Endothelial cell of umbilical vein (primary cell): Measurements from ENCODE around the gene PCP2. TPM values are rescaled to one million over a fixed set of nuclear protein-coding genes. Genes with fewer than 3 reads are reported as not detected.

Experiments used
- BruUV-seq: library from RNA; stranded (reverse); fragments of 400-500 nt; replicated peaks from 2 replicates; lab custom pipeline; 2021; lab: Mats Ljungman, UMichigan
- CTCF ChIA-PET: fragments of 300-600, 350-600 bp; sonication (Branson Sonifier 250); formaldehyde crosslinking; loops from one replicate; lab custom pipeline; 2021; ENCODE audit warnings: antibody characterized with exemption, inconsistent platforms; lab: Charles Lee
- POLR2A ChIA-PET: fragments of 300-600, 350-600 bp; sonication (Branson Sonifier 250); formaldehyde crosslinking; loops from one replicate; lab custom pipeline; 2021; ENCODE audit warnings: antibody characterized with exemption, inconsistent platforms; lab: Charles Lee
- DNase-seq: peaks from one replicate; pipeline ENCODE4 v3.0.0-alpha.2; 2011; ENCODE audit warnings: low read depth, low spot score
- FAIRE-seq: peaks from 2 replicates; lab custom pipeline; 2011; peaks lifted over from hg19 to GRCh38; lab: Jason Lieb, UNC
- H2AFZ ChIP-seq: 2 replicates; pipeline ENCODE4 v1.6.0; 2012; ENCODE audit warnings: low read depth, low read length, control low read depth, inconsistent platforms
- H3K27ac ChIP-seq: 2 replicates; pipeline ENCODE4 v1.5.1; 2011; ENCODE audit warnings: low read depth, mild to moderate bottlenecking, control low read depth, low read length, moderate library complexity; ENCODE audit not compliant: insufficient read depth
- H3K27me3 ChIP-seq, 2 experiments: 2 replicates each; pipeline versions ENCODE4 v1.6.0 to v1.6.1; 2011; ENCODE audit warnings: low read length in 2 of 2, mixed read lengths in 1 of 2; ENCODE audit not compliant: control insufficient read depth in 2 of 2, insufficient read depth in 2 of 2
- H3K36me3 ChIP-seq, 2 experiments: 2 replicates in 1 of 2; 3 replicates in 1 of 2; pipeline ENCODE4 v1.5.1; 2011; ENCODE audit warnings: low read length in 2 of 2, mild to moderate bottlenecking in 1 of 2, moderate library complexity in 1 of 2; ENCODE audit not compliant: control insufficient read depth in 2 of 2, insufficient read depth in 2 of 2; ENCODE audit errors: extremely low read depth in 1 of 2
- H3K4me1 ChIP-seq: 3 replicates; pipeline ENCODE4 v1.5.1; 2011; ENCODE audit warnings: mild to moderate bottlenecking, low read length; ENCODE audit not compliant: control insufficient read depth, insufficient read depth; ENCODE audit errors: extremely low read depth
- H3K4me2 ChIP-seq: 2 replicates; pipeline ENCODE4 v1.6.1; 2011; ENCODE audit warnings: low read length, control low read depth, mixed read lengths; ENCODE audit not compliant: insufficient read depth
- H3K4me3 ChIP-seq, 3 experiments: fragments of 200-600 bp in 1 of 3; sonication (generic), shearing (Covaris generic) in 1 of 3; replicated peaks in 1 of 3; 2 replicates each; pipeline ENCODE4 v1.5.1; 2011 to 2016; ENCODE audit warnings: control low read depth in 3 of 3, low read length in 3 of 3, mild to moderate bottlenecking in 2 of 3, inconsistent platforms in 1 of 3, low read depth in 1 of 3, moderate library complexity in 1 of 3; ENCODE audit not compliant: insufficient read depth in 1 of 3
- H3K79me2 ChIP-seq: 2 replicates; pipeline ENCODE4 v1.6.0; 2012; ENCODE audit warnings: low read length, inconsistent platforms; ENCODE audit not compliant: control insufficient read depth, insufficient read depth
- H3K9ac ChIP-seq: replicated peaks from 2 replicates; pipeline ENCODE3; 2011; ENCODE audit warnings: low read length, control low read depth; ENCODE audit not compliant: insufficient read depth; ENCODE audit errors: extremely low read depth
- H3K9me1 ChIP-seq: replicated peaks from 3 replicates; pipeline ENCODE4 v1.6.0; 2011; ENCODE audit warnings: mild to moderate bottlenecking, low read length; ENCODE audit not compliant: control insufficient read depth, insufficient read depth; ENCODE audit errors: extremely low read depth
- H3K9me3 ChIP-seq: replicated peaks from 2 replicates; pipeline ENCODE4 v1.5.1; 2012; ENCODE audit warnings: low read length, inconsistent platforms; ENCODE audit not compliant: control insufficient read depth, insufficient read depth
- H4K20me1 ChIP-seq: replicated peaks from 2 replicates; pipeline ENCODE3; 2011; ENCODE audit warnings: mild to moderate bottlenecking, low read length; ENCODE audit not compliant: control insufficient read depth, insufficient read depth; ENCODE audit errors: extremely low read depth
- EZH2 ChIP-seq: IDR thresholded peaks from 2 replicates; pipeline ENCODE4 v1.6.1; 2012; ENCODE audit warnings: borderline replicate concordance, low read depth, mild to moderate bottlenecking, moderate library complexity, low read length, inconsistent platforms; ENCODE audit not compliant: severe bottlenecking
- FOS ChIP-seq: IDR thresholded peaks from 2 replicates; pipeline ENCODE4 v1.6.1; 2011; ENCODE audit warnings: mild to moderate bottlenecking, low read length, moderate library complexity, borderline replicate concordance; ENCODE audit not compliant: insufficient read depth
- GATA2 ChIP-seq: IDR thresholded peaks from 2 replicates; pipeline ENCODE4 v1.7.0; 2011; ENCODE audit warnings: low read depth, mild to moderate bottlenecking, moderate library complexity, mixed read lengths, low read length; ENCODE audit not compliant: insufficient read length, insufficient read depth
- JUN ChIP-seq: IDR thresholded peaks from 2 replicates; pipeline ENCODE4 v1.6.1; 2011; ENCODE audit warnings: borderline replicate concordance, low read depth; ENCODE audit not compliant: insufficient read length, insufficient read depth
- MAX ChIP-seq: IDR thresholded peaks from 2 replicates; pipeline ENCODE4 v1.6.1; 2011; ENCODE audit not compliant: insufficient read depth, insufficient read length
- MYC ChIP-seq: IDR thresholded peaks from one replicate; pipeline ENCODE4 v1.6.1; 2011; ENCODE audit warnings: mild to moderate bottlenecking, low read depth, low read length
- POLR2A ChIP-seq: IDR thresholded peaks from 2 replicates; pipeline ENCODE4 v1.6.1; 2012; ENCODE audit warnings: low read depth, mild to moderate bottlenecking, control low read depth, low read length
- POLR2AphosphoS5 ChIP-seq: IDR thresholded peaks from 2 replicates; pipeline ENCODE4 v1.6.1; 2012; ENCODE audit warnings: low read depth, mild to moderate bottlenecking, control low read depth, low read length, moderate library complexity; ENCODE audit not compliant: insufficient read depth
- dilution Hi-C: fragments of 300-500 bp; cut with MboI; formaldehyde crosslinking; loops from one replicate; pipeline ENCODE4 v1.15.0; 2019; ENCODE audit warnings: low sequenced_read_pairs; ENCODE audit not compliant: extremely low pct_ligation_motif_present
- intact Hi-C: fragments of 100-400 bp; cut with micrococcal nuclease; formaldehyde crosslinking; loops from one replicate; pipeline ENCODE4 v1.10.0; 2022
- polyA plus RNA-seq, 4 experiments: library from polyadenylated mRNA; depleted of rRNA in 3 of 4; stranded (reverse) in 3 of 4; unstranded in 1 of 4; fragments of >200 nt; gene quantifications; 2 replicates each; pipeline versions ENCODE4 v1.2.1 to v1.2.3, GENCODE V29; 2011 to 2012; ENCODE audit warnings: missing spikeins in 1 of 4
- total RNA-seq: library from RNA; stranded (reverse); gene quantifications from 2 replicates; pipeline ENCODE4 v1.2.3, GENCODE V29; 2021
- TF ChIP-seq, protein P1 (sequence below), 2 donors: IDR thresholded peaks; 1 replicate in 1 of 2; 2 replicates in 1 of 2; pipeline ENCODE4 v1.5.1; 2011; ENCODE audit warnings: low read length in 2 of 2, mild to moderate bottlenecking in 2 of 2, moderate library complexity in 2 of 2, control low read depth in 1 of 2, inconsistent platforms in 1 of 2, low read depth in 1 of 2; ENCODE audit not compliant: insufficient read depth in 1 of 2; ENCODE audit errors: extremely low read depth in 1 of 2

Gene PCP2
- total and polyA plus RNA-seq, 2 donors (not counting 3 experiments of a cell fraction or from before 2014, with no cell fraction given): not detected

DNA sequence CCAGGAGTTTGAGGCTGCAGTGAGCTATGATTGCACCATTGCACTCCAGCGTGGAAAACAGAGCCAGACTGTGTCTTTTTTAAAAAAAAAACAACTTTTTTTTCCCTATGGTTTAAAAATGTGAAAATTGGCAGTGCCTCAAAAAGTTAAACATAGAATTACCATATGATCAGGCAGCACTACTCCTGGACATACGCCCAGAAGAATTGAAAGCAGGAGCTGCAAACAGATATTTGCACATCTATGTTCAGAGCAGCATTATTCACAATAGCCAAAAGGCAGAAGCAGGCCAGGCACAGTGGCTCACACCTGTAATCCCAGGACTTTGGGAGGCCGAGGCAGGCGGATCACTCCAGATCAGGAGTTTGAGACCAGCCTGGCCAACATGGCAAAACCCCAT lies 31.6 kb upstream of the PCP2 start:
- ChIA-PET CTCF (interaction anchor here (1.0 kb wide), 1 partner anchor 16 kb away, joined by 3 read pairs; the partner anchor contains the start of gene TRAPPC5), POLR2A (no interaction called here)
- no TSS peak for BruUV-seq
- Histone ChIP-seq H3K4me1 (no peaks in the 10 kb centered on the region), H3K4me3 (no peak overlapping the region), H3K9ac (no peak overlapping the region), H4K20me1 (no peaks in the 10 kb centered on the region), H3K9me1 (no peaks in the 10 kb centered on the region), H3K36me3 (no peaks in the 10 kb centered on the region), H3K79me2 (no peaks in the 10 kb centered on the region), H3K4me2 (no peak overlapping the region), H3K9me3 (no peaks in the 10 kb centered on the region), H2AFZ (no peak overlapping the region), H3K27ac (no peak overlapping the region), H3K27me3 (peaks cover 7 to 8% of the 10 kb centered on the region in 2 experiments)
- dilution Hi-C loops: no loop called here
- TF ChIP-seq MYC (no peak), GATA2 (no peak), EZH2 (no peak), POLR2A (no peak), FOS (no peak), JUN (no peak), MAX (no peak), POLR2AphosphoS5 (no peak)
- TF ChIP-seq, protein P1, sequence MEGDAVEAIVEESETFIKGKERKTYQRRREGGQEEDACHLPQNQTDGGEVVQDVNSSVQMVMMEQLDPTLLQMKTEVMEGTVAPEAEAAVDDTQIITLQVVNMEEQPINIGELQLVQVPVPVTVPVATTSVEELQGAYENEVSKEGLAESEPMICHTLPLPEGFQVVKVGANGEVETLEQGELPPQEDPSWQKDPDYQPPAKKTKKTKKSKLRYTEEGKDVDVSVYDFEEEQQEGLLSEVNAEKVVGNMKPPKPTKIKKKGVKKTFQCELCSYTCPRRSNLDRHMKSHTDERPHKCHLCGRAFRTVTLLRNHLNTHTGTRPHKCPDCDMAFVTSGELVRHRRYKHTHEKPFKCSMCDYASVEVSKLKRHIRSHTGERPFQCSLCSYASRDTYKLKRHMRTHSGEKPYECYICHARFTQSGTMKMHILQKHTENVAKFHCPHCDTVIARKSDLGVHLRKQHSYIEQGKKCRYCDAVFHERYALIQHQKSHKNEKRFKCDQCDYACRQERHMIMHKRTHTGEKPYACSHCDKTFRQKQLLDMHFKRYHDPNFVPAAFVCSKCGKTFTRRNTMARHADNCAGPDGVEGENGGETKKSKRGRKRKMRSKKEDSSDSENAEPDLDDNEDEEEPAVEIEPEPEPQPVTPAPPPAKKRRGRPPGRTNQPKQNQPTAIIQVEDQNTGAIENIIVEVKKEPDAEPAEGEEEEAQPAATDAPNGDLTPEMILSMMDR (IDR thresholded peaks at IDR 0.05; ENCODE audit: extremely low read depth in 1 of 2, insufficient read depth in 1 of 2, low read depth in 1 of 2, low read length in 2 of 2): no peak
- intact Hi-C loops: no loop called here
- FAIRE-seq (no peak), DNase-seq (no peak)
